MM.1S (cell line): ENCODE data around the gene RGMA.

Source experiments
- EZH2 ChIP-seq: fragments of 300-600 bp; sonication (generic); optimal IDR thresholded peaks from 2 replicates; pipeline ENCODE3; 2017; ENCODE audit warnings: low read depth, mild to moderate bottlenecking, antibody characterized with exemption, low read length, mixed read lengths
- EZH2phosphoT487 ChIP-seq: fragments of 300-600 bp; sonication (generic); IDR thresholded peaks from 2 replicates; pipeline ENCODE4 v1.6.1; 2018; ENCODE audit warnings: antibody characterized with exemption, low read length
- TF ChIP-seq, protein P1 (sequence below): fragments of 300-600 bp; sonication (generic); IDR thresholded peaks from 2 replicates; pipeline ENCODE4 v1.5.1; 2016; ENCODE audit warnings: antibody characterized with exemption, low read length, mixed read lengths

DNA sequence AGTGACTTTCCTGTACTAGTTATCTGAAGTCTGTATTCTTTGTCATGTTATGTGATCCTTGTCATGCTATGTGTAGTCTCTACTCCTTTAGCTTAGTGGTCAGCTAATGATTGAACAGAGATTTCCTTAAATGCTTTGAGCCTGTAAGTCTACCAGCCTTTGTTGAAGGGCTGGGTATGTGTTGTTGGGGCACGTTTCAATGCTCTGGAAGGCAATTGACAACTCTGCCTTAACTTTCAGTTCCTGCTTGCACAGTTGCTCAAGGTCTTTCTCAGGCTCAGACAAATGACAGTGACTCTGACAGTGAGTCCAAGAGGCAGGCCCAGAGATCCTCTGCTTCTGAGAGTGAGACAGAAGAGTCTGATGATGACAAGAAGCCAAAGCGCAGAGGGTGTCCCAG, 99.5 kb downstream of the RGMA start:
- TF ChIP-seq, protein P1, sequence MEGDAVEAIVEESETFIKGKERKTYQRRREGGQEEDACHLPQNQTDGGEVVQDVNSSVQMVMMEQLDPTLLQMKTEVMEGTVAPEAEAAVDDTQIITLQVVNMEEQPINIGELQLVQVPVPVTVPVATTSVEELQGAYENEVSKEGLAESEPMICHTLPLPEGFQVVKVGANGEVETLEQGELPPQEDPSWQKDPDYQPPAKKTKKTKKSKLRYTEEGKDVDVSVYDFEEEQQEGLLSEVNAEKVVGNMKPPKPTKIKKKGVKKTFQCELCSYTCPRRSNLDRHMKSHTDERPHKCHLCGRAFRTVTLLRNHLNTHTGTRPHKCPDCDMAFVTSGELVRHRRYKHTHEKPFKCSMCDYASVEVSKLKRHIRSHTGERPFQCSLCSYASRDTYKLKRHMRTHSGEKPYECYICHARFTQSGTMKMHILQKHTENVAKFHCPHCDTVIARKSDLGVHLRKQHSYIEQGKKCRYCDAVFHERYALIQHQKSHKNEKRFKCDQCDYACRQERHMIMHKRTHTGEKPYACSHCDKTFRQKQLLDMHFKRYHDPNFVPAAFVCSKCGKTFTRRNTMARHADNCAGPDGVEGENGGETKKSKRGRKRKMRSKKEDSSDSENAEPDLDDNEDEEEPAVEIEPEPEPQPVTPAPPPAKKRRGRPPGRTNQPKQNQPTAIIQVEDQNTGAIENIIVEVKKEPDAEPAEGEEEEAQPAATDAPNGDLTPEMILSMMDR, result no peak
- TF ChIP-seq EZH2 (no peak), EZH2phosphoT487 (no peak)
